Measurements from ENCODE around the gene SLC38A8. TPM values are rescaled to one million over a fixed set of nuclear protein-coding genes. Genes with fewer than 3 reads are reported as not detected.

Gene SLC38A8
- not detected for total RNA-seq

DNA sequence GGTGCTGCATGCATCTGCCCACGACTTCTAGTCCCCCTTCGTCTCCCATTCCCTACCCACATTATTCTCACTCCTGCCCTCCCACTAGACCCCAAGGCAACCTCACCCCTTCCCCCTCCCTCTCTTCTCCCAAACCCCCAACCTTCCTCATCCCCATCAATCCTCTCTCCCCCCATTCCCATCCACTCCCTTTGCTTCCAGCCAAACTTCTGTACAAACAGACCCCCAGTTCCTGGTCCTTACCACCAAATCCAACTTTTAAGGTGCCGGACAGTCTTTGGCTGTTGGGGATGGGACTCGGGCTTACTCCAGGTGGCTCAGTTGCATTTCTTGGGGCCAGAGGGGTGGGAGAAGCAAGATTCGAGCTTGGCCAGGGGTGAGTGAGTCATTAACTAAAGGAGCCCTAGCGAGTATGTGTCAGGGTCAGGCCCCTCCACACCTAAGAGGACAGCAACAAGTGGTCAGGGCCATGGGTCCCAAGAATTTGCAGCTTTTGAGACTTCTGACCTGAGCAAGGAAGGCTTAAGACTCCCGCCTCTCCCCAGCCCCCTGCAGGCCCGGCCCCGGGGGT lies at the start of gene SLC38A8:
TSS of gene SLC38A8 (minus strand) at position 488 of the 571 bp plus-strand sequence. CDS start 638 bp downstream, outside the sequence.
- no peak for DNase-seq (ENCODE audit: low spot score)

DNA sequence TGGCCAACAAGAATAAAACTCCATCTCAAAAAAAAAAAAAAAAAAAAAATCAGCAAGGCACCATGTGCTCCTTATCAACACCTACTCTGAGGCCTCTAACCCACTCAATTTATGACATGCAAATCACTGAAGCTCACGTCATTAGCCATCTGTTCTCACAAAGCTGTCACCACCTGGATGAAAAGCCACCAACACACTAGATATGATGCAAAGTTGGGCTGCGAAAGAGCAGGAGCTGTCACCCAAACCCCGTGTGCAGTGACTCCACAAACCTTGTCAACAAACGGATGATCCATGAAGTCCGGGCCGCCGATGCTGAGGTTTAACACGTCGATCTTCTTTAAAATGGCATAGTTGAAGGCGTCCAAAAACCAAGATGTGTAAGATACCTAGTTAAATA lies 48.9 kb upstream of the SLC38A8 start:
- no peak for DNase-seq (ENCODE audit: low spot score)

DNA sequence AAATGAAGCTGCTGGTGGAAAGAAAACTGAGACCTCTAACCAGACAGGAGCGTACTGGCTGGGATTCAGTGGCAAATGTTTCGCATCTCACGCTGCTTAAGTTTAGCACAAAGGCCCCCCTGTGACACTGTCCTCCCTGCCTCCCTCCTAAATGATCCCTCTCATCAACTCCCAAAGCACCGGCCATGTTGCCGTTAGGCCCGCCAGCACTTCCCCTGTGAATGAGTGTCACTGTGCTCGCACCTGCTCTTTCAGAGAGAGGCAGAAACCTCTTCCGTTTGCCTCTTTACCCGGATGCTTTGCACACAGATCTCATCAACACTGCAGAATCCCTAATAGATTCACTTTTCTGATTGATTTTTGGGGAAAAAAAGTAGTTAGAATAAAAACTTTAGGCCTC lies 47.6 kb upstream of the SLC38A8 start:
- DNase-seq (ENCODE audit: low spot score): no peak

DNA sequence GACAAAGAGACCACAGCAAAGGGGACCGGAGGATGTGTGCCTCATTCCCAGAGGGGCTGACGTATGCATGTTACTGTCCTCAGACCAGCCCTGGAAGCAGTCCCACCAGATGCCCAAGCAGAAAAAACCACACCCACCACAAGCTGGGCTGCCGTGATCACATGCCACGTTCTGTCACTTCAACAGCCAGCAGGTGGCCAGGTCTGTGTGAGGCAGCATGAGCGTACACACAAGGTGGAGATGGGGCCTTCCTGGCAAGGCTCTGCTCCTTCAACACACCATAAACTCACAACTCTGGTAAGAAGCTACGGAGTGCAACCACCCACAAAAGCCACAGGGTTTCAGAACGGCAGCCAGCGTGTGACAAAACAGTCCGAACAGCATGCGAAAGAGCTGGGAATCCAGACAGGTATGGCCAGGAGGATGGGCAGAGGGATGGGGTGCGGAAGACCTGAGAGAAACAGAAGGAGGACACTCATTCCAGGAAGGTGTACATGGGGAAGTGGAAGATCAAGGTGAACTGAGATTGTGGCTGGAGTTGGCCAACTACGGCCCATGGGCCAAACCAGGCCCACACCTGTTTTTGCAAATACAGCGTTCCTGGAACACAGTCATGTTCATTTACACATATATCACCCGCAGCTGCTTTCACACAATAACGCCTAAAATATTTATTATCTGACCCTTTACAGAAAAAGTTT lies 46.2 kb upstream of the SLC38A8 start:
- DNase-seq (ENCODE audit: low spot score): no peak

DNA sequence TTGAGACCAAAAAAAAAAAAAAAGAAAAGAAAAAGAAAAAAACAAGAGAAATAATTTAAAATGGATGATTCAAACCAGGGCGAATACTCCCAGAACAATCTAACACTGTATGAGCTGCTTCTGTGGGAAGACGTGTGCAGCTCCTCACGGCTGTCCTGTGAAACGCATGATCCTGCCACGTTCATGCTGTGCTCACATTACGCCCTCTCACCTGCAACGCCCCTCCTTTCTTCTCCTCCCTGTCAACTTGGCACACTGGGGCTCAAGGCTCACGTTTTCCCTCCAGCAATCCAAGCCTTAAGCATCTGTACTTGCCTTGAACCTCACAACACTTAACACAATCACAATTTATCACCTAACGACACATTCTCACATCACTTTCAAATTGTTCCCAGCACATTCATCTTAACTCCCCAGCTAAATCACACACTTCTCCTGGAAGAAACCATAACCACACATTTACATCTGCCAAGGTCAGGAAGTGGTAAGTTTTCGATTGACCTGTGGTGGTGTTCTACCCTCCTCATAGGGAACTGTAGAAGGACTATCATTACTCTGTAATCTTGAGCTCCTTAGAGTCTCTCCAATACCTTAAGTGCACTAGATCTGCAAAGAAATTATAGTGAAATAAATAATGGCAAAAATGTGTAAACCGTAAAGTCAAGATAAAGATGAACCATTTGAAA lies 45.0 kb upstream of the SLC38A8 start:
- DNase-seq (ENCODE audit: low spot score): no peak

DNA sequence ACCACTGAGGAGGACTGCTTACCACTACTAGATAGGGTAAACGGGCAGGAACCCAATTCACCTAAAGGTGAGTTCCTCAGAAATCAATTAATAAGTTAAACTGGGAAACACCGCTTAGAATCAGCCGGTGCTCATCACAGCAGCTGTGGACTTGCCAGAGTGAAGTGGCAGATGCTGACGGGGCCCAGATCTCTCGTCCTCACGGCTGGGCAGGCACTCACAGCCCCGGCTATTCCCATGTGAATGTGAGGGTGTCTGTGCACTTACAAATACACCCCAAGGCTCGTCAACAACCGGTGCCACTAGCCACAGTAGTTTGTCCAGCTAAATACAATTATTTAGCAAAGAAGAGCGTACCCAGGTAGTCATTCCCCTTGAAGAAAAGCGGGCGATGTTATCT lies 44.4 kb upstream of the SLC38A8 start:
- no peak for DNase-seq (ENCODE audit: low spot score)

DNA sequence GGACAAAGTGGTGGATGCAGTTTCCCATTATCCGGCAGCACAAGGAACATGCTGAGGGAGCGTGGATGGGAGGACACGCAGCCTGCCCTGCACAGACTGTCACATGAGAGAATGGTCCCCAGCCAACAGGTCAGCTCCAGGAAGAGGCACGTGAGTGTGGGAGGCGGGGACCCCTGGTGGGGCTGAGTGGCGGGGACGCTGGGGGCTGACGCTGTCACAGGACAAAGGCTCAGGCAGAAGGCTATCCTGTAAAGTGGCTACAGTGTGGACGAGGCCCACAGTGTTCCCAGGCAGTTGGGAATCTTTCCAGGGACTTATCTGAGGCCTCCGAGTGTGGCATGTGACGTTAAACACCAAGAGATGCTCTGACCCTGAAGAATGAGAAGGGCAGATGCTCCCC lies 43.7 kb upstream of the SLC38A8 start:
- DNase-seq (ENCODE audit: low spot score): no peak

DNA sequence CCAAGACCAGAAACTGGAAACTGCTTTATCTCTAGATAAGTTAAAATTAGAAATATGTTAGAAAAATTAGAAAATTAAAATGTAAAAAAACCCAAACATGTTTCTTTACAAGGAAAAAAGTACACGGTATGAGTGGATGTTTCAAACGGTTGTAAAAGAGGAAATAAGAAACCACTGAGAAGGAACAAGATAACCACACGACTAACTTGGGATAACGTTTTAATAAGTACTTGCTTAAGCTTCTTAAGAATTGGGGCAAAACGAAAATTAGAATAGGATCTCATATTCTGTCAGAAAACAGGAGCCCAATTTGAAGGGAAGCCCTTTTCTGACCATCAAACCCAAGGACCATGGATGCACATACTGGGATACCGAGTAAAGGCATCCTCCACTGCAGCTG lies 43.2 kb upstream of the SLC38A8 start:
- no peak for DNase-seq (ENCODE audit: low spot score)

DNA sequence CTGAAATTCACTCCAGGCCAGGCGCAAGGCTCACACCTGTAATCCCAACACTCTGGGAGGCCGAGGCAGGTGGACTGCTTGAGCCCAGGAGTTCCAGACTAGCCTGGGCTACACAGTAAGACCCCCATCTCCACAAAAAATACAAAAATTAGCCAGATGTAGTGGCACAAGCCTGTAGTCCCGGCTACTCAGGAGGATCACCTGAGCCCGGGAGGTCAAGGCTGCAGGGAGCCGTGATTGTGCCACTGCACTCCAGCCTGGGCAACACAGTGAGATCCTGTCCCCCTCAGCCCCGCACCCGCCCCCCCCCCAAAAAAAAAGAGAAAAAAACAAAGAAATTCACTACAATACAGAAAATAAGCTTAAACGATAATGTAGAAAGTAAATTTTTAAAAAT lies 42.7 kb upstream of the SLC38A8 start:
- DNase-seq (ENCODE audit: low spot score): no peak

DNA sequence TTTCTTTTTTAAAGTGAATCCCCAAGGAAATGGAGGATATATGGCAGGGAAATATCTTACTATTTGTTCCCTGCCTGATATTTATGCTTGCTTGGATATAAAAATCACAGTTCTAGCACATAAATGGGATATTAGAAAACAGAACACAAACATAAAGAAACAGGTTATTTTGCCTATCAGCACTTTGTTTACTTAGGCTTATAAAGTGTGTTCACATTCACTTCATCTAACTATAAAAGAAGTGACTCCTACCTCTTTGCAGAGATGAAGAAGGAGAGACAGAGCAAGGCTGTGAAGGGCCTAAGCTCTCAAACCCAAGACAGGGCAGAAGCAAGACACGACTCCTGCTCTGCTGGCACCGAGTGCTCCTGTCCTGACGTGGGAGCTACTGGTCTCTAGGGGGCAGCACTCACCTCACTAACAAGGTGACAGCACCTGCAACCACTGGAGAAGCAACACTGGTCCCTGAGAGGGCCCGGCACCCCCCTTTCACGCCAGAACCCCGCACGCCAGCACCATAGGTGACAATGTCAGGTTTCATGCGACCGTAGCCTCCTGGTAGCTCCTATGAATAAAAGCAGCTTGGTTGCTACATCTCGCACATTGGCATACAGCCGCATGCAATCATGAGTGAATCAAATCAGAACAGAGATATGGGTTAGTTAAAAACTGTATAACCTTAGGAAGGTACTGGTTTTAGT lies 42.1 kb upstream of the SLC38A8 start:
- DNase-seq (ENCODE audit: low spot score): peak; percentile 62

DNA sequence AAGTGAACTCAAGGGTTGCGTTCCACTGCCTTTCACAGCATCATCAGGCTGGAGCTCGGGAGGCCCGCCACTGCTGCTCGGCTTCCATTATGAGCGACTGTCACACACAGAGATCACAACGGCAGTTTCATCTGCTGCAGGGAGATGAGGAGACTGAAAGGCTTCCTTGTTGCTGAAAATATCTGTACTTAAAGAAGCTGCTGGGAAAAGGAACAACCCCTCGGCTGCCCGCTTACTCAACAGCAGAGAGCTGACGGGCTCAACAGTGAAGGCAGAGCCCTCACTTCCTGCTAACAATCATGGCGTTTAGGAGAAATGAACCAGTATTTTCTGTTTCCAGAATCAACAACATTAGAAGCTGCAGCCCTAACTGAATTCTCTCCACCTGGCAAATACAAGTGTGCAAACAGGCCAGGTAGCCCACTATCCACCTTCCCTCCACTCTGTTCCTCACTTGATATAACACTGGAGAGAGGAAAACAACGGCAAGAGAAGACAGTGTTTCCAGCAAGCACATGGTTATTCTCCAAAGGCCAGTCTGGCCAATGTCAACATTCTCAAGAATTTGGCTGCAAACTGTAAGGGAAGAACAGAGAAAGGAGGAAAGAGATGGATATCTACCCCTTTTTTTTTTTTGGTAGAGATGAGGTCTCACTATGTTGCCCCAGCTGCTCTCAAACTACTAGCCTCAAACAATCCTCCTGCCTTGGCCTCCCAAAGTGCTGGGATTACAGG lies 40.4 kb upstream of the SLC38A8 start:
- DNase-seq (ENCODE audit: low spot score): no peak

DNA sequence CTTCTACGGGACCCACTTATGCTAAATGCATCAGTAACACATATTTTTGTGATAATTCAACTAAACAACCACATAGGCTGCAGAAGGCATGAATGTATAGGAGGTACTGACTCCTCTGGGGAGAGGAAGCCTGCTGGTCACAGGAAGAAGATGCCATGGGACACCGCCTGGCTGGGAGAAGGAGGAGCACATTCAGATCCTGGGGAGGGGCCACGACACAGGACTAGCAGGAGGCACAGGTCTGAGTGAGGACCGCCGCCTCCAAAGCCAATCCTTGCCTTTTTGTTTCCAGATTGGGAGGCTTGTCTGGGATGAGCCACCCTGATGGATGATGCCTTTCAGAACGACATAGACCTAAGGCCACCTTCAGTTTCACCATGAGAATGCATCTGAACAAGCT lies 39.5 kb upstream of the SLC38A8 start:
- DNase-seq (ENCODE audit: low spot score): no peak

DNA sequence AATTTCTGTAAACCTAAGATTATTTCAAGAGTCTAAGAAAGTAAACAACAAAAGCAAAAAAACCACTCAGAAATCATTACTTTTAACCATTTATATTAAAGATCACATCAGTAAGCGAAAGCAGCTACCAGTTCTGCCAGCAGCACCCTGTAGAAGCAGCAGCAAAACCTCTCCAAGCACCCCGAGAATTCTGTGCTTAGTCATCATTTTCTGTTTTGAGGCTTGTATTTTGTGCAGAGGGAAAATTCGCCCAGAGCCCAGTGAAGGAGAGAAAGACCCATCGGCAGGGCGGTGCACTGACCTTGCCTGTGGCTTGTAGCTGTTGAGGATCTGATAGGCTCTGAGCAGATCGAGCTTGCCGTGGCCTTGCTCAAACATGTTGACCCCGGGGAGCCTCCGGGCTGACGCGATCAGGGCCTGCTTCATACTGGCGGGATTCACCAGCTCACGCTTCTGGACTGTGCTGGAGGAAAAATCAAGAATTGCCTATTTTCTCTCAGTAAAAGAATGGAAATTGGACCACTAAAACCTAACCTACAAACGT lies 38.9 kb upstream of the SLC38A8 start:
- no peak for DNase-seq (ENCODE audit: low spot score)

DNA sequence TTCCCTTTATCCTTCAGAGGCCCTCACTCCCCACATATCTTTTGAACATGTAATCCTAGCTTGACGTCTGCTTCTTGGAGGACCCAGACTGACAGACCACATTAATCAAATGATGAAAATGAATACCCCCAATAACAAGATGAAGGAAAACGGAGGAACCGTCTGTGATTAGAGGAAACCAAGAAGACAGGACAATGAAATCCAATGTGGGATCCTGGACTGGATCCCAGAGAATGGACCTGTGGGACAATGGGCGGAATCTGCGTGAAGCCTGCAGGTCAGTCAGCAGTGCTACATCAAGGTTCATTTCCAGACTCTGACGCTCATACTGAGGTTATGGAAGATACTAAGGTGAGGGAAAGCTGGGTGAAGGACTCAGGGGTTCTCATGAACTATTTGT lies 38.2 kb upstream of the SLC38A8 start:
- no peak for DNase-seq (ENCODE audit: low spot score)

DNA sequence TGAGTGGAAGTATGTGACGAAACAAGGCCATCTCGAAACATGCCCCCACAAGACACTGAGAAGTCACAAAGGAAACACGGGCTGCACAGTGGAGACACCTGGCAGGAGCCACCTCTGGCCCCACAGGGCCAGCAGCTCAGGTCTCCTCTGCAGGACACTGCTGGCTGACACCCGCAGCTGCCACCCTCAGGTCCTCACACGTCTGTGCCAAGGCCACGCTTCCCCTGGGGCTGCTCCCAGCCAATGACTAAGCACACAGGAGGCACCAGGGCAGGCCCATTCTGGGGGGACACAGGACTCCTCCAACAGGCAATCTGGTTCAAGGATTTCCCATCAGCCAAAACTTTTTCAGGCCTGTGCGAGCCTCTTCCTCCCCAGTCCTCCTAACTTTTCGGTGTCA lies 37.8 kb upstream of the SLC38A8 start:
- no peak for DNase-seq (ENCODE audit: low spot score)

DNA sequence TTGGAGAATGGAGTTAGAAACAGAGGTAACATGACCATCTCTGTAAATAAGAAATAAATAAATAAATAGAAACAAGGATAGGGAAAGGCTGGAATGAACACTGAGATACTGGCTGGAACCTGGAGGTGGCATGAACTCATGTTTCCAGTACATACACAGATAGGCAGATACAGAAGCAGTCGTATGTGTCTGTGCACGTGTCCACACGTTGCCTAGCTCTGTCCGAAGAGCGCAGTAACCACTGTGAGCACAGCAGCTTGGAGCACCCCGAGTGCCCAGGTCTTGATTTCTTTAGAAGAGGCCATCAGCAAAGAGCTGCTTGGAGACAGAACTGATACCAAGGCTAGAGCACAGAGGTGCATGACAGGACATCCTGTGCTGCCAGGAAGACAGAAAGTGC lies 37.1 kb upstream of the SLC38A8 start:
- DNase-seq (ENCODE audit: low spot score): no peak

DNA sequence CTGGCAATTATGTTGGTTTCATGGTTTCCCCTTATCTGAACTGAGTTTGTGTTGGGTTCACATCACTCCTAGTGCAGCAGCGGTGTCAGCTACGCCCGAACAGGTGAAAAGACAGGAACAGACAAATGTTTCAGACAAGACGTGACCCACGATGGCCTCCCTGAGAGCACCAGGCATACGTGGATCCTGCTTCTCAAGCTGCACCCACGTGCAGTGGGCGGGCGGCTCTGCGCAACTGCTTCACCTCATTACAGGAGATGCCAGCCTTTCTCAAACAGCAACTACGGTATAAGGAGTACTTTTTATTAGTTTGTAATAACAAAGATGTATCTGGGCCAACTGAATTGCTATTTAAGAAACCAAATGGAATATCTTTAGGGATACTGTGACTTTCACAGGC lies 32.8 kb upstream of the SLC38A8 start:
- DNase-seq (ENCODE audit: low spot score): no peak

DNA sequence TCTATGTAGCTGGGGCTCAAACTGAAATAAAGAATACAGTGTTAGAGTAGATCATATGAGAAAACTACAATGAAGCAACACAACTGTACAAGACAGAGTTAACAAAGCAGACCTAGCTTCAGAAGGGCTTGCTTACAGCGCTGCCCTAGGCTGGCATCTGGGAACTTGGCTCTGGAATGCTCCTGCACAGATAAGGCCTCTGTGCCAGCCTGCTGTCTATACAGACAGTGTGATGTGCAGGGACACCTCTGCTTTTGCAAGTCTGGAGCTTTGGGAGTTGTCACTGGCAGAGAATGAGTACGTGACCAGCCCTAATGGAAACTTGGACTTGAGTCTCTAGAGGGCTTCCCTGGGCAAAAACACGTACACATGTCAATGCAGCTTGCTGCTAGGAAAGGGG lies 32.1 kb upstream of the SLC38A8 start:
- DNase-seq (ENCODE audit: low spot score): no peak

DNA sequence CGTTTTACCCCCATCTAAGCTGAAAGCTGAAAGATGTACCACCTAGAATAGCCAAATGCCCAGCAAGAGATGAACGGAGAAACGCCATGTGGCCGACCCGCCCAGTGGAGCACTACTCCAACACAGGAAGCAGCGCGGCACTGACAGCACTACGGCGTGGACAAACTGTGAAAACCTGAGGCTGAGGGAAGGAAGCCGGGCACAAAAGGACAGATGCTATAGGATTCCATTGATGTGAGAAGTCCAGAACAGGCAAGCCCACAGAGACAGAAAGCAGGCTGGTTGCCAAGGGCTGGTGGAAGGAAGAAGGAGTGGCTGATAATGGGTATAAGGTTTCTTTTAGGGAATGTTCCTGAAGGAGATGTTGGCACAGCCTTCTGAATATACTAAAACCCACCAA lies 29.4 kb upstream of the SLC38A8 start:
- DNase-seq (ENCODE audit: low spot score): no peak

DNA sequence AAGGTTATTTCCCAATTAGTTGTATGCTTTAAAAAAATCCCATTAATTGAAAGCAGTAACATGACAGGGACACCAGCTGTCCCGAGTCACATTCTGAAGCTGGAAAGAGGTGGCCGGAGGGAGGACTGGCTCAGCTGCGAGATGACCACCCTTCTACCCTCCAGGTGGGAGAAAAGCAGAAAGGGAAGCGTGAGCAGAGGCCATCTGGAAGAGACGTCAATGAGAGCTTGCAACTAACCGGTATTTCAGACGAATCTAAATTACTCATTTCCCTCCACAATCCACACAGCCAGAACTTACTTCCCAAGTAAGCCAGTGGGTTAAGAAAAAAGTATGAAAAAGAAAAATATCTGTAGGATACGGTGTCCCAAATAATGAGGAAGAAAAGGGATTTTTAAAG lies 28.5 kb upstream of the SLC38A8 start:
- no peak for DNase-seq (ENCODE audit: low spot score)

DNA sequence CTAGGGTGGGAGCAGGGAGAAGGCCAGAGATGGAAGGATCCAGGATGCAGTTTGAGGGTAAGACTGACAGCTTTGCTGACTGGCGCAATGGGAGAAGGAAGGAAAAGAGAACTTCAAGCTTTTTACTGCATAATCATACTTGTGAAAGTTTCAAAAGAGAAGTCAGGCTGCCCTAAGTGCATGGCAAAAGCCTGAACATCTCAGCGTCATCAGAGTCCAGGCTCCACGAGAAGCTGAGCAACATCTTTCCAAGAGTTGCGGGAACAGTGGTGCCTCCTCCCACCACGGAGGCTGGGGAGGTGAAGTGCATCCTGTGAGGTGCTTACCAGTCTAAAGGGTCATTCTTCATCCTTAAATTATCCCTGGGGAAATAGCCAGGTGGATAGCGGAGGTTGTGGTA lies 26.9 kb upstream of the SLC38A8 start:
- DNase-seq (ENCODE audit: low spot score): no peak

Data from ureter (tissue), 1 donor.